DMS53 treated with DMSO at 0.1 percent for 48 hours (cell line): Measurements from ENCODE around the gene POC5.
"Not testable (repeated sequence)": the region's sequence is repeated elsewhere in the genome, so short reads cannot be mapped to it uniquely, and the experiment has no call there.

ENCODE experiments used
- DNase-seq: peaks from one replicate; lab custom pipeline; 2025; ENCODE audit not compliant: unreplicated experiment; lab: John Stamatoyannopoulos, UW

The POC5 gene

GRCh38 chr5:75706016-75706415 lies 11.2 kb downstream of the POC5 start:
- DNase-seq, result no peak

DNA sequence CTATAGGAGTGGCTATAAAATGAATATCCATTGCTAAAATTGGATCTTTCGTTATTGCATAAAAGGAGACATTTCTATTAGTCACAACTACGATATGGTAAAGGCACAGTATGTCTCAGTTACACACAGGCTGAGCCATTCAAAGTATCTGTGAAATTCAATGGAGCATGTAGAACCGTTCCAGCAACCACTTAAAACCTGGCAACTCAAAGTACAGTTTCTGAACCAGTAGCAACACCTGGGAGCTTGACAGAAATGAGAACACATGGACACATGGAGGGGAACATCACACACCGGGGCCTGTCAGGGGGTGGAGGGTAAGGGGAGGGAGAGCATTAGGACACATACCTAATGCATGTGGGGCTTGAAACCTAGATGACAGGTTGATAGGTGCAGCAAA lies 15.4 kb downstream of the POC5 start:
- DNase-seq, result no peak

DNA sequence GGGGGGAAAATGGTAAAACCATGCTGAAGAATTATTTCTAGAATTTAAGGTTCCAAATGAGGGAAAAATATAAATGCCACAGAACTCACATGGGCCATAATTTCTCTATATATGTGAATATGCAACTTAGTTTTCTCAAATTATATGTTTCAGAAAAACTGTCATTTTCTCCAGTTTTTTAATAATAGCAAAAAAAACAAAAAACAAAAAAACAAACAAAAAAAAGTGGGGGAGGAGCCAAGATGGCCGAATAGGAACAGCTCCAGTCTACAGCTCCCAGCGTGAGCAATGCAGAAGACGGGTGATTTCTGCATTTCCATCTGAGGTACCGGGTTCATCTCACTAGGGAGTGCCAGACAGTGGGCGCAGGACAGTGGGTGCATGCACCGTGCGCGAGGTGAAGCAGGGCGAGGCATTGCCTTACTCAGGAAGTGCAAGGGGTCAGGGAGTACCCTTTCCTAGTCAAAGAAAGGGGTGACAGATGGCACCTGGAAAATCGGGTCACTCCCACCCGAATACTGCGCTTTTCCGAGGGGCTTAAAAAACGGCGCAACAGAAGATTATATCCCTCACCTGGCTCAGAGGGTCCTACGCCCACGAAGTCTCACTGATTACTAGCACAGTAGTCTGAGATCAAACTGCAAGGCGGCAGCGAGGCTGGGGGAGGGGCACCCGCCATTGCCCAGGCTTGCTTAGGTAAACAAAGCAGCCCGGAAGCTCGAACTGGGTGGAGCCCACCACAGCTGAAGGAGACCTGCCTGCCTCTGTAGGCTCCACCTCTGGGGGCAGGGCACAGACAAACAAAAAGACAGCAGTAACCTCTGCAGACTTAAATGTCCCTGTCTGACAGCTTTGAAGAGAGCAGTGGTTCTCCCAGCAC lies 21.5 kb downstream of the POC5 start:
- DNase-seq, result not testable (repeated sequence)

DNA sequence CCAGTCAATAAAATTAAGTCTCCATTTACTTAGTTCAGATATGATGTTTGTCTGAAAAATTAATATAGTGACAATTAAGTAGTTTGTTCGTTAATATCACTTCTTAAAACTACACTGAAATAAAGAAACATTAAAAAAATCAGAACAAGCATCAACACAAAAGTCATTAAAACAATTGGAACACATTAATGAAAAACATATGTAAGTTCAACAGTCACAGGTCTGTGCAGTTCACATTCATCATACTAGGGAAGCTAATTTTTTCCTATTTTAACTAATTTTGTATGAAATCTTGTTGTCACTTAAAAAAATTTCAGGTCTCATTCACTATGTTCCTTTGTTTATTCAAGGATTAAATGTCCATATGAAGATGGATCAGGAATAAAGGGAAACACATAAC lies 22.5 kb downstream of the POC5 start:
- no peak for DNase-seq

GRCh38 chr5:75690669-75691068 lies 26.6 kb downstream of the POC5 start:
- DNase-seq, result no peak

DNA sequence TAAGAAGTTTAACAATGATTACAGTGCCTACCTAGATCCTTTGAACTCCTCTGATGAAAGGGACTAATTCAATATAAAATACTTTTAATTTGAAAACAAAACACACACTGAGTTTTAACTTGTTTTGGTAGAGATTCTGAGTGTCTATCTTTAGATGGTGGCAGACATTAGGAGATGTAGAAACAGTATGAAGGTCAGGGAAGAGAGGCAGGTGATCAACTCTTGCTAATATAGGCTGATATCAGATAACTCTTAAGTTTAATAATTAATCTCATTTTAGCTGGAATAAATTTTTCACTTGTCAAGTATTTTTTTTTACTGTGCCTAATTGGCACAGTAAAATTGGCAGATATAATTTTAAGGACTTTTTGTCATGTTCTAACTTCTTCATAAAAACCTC lies 30.8 kb downstream of the POC5 start:
- DNase-seq, result no peak

GRCh38 chr5:75685141-75685540 lies 32.1 kb downstream of the POC5 start:
- DNase-seq, result no peak

DNA sequence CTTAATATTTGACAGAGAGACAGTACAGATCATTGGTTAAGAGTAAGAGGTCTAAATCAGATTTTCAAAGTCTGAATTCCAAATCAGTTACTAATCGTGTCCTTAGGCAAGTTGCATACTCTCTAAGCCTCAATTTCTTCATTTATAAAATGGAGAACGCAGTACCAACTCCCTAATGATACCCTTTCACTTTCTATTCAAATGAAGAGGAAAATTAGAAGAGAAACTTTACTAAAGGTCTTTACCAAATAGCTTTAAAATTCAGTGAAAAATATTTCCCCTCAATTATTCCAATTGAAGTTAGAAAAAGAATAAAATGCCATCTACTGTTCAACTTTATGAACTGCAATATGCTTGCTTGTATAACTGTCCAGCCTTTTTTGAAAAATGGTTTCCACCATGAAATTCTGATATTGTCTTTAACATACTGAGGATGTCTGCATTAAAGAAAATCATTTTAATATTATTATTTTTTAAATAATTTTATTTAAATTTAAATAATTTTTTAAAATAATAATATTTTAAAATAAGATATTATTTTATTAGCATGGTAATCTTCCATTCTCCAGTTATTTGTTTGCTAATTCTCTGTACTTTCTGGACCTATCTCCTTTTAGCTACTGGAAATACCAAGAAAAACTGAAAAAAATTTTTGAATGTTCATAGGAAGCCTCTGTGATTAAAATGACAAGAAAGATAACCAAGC lies 36.0 kb downstream of the POC5 start:
- peak; percentile 39 for DNase-seq

DNA sequence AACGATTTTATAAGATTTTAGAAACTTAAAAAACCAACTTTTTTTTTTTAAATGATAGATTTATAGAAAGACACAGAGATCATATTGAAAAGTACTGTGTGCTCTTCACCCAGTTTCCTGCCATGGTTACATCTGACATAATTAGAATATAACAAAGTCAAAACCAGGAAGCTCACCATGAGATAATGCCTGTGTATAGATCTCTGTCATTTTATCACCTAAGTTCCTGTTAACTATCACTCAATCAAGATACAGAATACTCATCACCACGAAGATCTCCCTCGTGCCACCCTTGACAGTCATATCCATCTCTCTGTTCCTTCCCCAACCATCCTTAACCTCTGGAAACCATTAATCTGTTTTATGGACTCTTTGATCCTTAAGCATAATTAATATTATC lies 39.1 kb downstream of the POC5 start:
- DNase-seq, result no peak

GRCh38 chr5:75677607-75678006 lies 39.6 kb downstream of the POC5 start:
- no peak for DNase-seq

- no peak for DNase-seq
Measured at GRCh38 chr5:75675783-75676182, 41.5 kb downstream of the POC5 start.

DNA sequence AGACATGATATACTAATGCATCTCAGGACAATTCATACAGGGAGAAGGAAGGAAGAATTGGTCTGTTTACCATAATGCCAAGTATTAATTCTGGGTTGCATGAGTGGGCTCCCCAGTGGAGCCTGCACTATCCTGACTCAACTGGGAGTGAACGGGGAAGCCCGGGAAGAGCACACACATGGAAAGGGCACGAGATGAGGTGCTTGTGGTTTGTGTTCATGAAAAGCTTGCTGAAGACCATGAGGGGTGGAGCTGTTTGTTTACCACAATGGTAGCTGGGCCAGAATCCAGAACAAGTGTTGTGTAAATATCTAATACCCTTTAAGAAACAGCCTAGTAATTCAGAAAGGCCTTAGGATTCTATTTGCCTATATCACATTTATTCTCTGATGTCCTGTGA lies 44.6 kb downstream of the POC5 start:
- DNase-seq, result no peak

GRCh38 chr5:75671506-75671905 lies 45.7 kb downstream of the POC5 start:
- DNase-seq, result no peak

- DNase-seq, result no peak
Measured at GRCh38 chr5:75670577-75670976, 46.7 kb downstream of the POC5 start.

- peak; percentile 84 for DNase-seq
Measured at GRCh38 chr5:75668977-75669689, 48.1 kb downstream of the POC5 start.

GRCh38 chr5:75668445-75668844 lies 48.8 kb downstream of the POC5 start:
- DNase-seq, result peak; percentile 59

- no peak for DNase-seq
Measured at GRCh38 chr5:75667586-75667985, 49.7 kb downstream of the POC5 start.

- no peak for DNase-seq
Measured at GRCh38 chr5:75666801-75667200, 50.4 kb downstream of the POC5 start.

DNA sequence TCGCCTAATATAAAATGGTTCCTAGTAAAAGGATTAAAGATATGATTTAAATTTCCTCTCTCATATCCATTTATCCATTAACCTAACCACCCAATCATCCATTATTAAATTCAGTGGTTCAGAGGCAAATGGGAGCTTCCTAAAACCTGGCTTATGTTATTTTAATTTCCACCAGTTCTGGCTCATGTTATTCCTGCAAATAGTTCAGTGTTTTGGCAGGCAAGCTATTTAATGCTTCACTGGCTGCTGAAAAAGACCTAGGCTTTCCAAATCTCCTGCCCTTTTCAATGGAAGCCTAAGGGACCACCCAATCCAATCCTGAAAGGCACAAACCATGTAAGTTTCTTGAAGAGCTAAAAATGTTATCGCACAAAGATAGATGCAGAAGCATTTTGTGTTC lies 52.3 kb downstream of the POC5 start:
- DNase-seq, result no peak

DNA sequence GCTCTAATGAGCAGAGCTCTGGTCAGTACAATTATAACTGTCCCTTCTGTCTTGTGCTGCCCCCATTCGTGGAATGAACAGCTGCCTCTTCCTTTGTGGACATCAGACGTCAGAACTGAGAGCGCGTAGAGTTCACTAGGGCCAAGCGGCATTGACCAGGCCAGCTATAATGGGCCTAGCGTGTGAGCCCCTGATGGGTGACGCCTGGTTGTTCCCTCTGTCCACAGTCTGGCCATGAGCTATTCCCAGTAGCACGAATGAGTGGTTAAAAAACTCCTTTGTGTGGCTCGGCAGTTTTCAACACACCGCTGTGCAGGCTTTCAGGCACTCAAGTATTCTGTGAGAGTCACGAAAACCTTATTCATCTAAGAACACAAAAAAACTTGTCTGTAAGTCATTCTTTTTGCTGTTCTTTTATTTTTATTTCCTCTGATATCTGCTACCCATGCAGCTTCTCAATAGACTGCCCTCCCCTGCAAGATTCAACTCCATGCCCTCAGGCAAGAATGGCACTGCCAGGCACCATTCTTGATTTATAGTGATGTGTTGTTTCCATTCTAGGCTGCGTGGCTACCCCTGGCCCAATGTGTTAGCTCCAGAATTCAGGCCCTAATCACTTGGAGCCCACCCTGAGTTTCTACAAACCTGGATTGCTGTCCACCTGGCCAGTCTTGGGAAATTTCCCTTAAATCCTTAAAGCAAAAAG lies 53.5 kb downstream of the POC5 start:
- DNase-seq, result no peak

DNA sequence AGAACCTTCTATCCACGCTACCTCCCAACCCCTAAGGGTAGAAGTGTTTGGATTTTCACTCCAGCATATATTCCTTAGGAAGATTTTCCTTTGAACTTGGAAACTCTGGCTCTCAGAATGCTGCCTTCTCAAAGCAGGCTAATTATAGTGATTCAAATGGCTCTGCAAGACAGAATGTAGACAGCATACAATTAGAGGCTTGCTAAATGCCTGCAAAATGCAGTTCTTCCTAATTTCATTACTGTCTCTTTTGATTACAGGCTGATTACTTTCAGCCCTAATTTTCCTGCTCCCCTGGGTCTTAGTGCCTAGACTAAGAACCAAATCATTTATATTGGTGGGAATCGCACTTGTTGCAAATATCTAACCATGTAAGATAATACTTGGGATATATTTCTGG lies 55.2 kb downstream of the POC5 start:
- no peak for DNase-seq
